Mammary epithelial cell (primary cell): ENCODE measurements around the gene CTBP2.
"Not testable (repeated sequence)": the region's sequence is repeated elsewhere in the genome, so short reads cannot be mapped to it uniquely, and the experiment has no call there.

ENCODE experiments used
- CTCF ChIP-seq, 2 donors: IDR thresholded peaks in 1 of 2; conservative IDR thresholded peaks in 1 of 2; 2 replicates each; pipeline ENCODE4 v1.5.1; 2011 to 2012; ENCODE audit warnings: inconsistent platforms in 2 of 2, low read length in 2 of 2, mild to moderate bottlenecking in 2 of 2, control low read depth in 1 of 2, low read depth in 1 of 2; ENCODE audit not compliant: insufficient read depth in 1 of 2; ENCODE audit errors: extremely low read depth in 1 of 2
- EZH2 ChIP-seq: IDR thresholded peaks from 2 replicates; pipeline ENCODE4 v1.6.1; 2012; ENCODE audit warnings: low read length, inconsistent platforms, borderline replicate concordance

- TF ChIP-seq EZH2; CTCF (conservative IDR thresholded peaks at IDR 0.05 in 1 of 2, IDR thresholded peaks at IDR 0.05 in 1 of 2; ENCODE audit: extremely low read depth in 1 of 2, insufficient read depth in 1 of 2, low read depth in 1 of 2, low read length in 2 of 2): not testable (repeated sequence)
Observed at GRCh38 chr10:125163312-125163711, 2.9 kb upstream of the CTBP2 start.
